Measurements from ENCODE around the gene COMP. TPM values are rescaled to one million over a fixed set of nuclear protein-coding genes. Genes with fewer than 3 reads are reported as not detected.

Gene COMP
- total RNA-seq, 1 experiment from 2014 or later = 0.04 TPM

DNA sequence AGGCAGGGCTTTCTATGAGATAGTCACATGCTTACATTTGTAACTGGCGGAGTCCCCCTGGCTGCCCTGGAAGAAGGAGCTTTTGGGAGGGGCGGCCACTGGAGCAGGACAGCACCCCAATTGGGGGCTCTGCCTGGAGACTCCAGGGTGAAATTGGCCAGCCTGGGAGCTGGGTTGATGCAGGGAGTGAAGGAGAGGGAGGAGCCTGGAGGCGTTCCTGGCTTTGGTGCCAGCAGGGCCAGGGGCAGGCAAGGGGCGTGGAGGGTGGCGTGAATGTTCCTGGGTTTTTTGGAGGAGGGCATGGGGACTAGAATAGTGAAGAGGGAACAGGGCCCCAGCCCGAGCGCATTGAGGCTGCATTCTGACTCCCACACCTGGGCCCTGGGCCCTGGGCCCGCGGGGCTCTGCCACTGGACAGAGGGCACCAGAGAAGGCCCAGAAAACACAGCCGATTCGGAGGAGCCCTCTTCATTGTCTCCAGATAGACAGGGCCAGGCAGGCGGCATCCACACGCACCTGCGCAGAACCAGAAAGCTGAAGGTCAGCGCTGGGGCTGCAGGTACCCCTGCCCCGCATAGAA, 29.5 kb downstream of the COMP start:
- BruUV-seq (replicated peaks) = no TSS peak
- H2AFZ ChIP-seq (ENCODE audit: low read length) = no peak overlapping the region
- H3K79me2 ChIP-seq (ENCODE audit: low read length) = no peaks in the 10 kb centered on the region
- H3K9me2 ChIP-seq (replicated peaks; ENCODE audit: low read length) = no peaks in the 10 kb centered on the region
- H3K4me2 ChIP-seq (ENCODE audit: low read length) = peak overlapping the region; percentile 73
- H3K27ac ChIP-seq (ENCODE audit: low read length) = no peak overlapping the region
- no peaks in the 10 kb centered on the region for H3K9me3 ChIP-seq (ENCODE audit: low read length)
- H3K9ac ChIP-seq (ENCODE audit: low read length) = no peak overlapping the region
- H4K20me1 ChIP-seq (ENCODE audit: low read length) = no peaks in the 10 kb centered on the region
- peaks cover 4% of the 10 kb centered on the region for H3F3A ChIP-seq (ENCODE audit: low read length, unreplicated experiment)
- ChIA-PET POLR2A (ENCODE audit: unreplicated experiment) (no interaction called here), CTCF (no interaction called here)
- DNase-seq = no peak
- H3K36me3 ChIP-seq (ENCODE audit: low read depth, low read length) = no peaks in the 10 kb centered on the region
- intact Hi-C loops (cut with micrococcal nuclease) = no loop called here
- peaks cover 40% of the 10 kb centered on the region for H3K4me1 ChIP-seq (ENCODE audit: insufficient read depth, low read length)
- TF ChIP-seq EZH2 (IDR thresholded peaks at IDR 0.05; ENCODE audit: low read length, unreplicated experiment) = no peak
- TF ChIP-seq, protein P1, sequence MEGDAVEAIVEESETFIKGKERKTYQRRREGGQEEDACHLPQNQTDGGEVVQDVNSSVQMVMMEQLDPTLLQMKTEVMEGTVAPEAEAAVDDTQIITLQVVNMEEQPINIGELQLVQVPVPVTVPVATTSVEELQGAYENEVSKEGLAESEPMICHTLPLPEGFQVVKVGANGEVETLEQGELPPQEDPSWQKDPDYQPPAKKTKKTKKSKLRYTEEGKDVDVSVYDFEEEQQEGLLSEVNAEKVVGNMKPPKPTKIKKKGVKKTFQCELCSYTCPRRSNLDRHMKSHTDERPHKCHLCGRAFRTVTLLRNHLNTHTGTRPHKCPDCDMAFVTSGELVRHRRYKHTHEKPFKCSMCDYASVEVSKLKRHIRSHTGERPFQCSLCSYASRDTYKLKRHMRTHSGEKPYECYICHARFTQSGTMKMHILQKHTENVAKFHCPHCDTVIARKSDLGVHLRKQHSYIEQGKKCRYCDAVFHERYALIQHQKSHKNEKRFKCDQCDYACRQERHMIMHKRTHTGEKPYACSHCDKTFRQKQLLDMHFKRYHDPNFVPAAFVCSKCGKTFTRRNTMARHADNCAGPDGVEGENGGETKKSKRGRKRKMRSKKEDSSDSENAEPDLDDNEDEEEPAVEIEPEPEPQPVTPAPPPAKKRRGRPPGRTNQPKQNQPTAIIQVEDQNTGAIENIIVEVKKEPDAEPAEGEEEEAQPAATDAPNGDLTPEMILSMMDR (conservative IDR thresholded peaks at IDR 0.05; ENCODE audit: low read depth, low read length) = no peak
- TF ChIP-seq EZH2phosphoT487 (IDR thresholded peaks at IDR 0.05; ENCODE audit: borderline replicate concordance, low read length) = no peak
- no peak for ATAC-seq
- H3K4me3 ChIP-seq (ENCODE audit: low read length) = peak overlapping the region; percentile 41; the same call in 1 of the 2 replicates
- no peaks in the 10 kb centered on the region for H3K27me3 ChIP-seq (ENCODE audit: low read length)

DNA sequence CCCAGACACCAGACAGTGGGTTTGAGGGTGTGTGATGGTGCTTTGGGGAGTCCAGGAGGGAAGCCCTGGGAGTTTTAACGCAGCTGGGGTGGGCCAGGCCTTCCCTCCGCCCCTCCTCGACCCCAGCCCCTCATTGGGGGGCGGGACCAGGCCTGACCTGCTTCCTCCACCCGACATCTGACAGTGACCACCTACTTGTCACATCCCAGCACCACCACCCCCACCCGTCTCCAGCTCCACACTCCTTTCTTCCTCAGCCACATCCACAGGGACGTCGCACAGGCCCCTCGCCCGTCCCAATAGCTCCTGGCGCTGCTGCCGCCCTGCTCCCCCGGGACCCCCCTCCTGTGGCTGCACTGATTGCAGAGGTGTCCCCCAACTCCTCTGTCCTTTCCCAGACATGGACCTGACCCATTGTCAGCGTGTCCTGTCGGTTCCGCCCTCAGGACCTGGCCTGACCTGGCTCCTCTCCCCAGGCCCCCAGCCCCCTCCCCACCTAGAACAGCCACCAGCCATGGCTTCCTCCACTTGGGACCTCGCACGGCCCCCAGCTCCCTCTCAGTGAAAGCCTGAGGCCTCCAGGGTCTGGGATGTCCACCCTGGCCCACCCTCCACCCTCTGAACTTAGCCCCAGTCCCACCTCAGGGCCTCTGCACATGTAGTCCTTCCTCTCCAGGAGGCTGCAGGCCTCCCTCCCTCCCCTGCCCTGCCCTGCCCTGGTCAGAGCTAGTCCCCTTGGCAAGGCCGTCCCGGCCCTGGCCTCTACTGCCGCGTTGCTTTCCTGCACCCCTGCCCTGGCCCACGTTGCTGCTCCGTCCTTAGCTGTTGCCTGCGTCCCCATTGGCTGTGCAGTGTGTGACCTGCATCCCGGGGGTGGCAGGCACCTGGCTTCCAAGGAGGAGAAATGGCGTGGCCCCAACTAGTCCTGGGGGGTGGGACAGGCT, 30.4 kb downstream of the COMP start:
- H3K9ac ChIP-seq (ENCODE audit: low read length) = no peak overlapping the region
- ChIA-PET POLR2A (ENCODE audit: unreplicated experiment) (no interaction called here), CTCF (no interaction called here)
- H3K9me2 ChIP-seq (replicated peaks; ENCODE audit: low read length) = no peaks in the 10 kb centered on the region
- no peak overlapping the region for H3K4me3 ChIP-seq (ENCODE audit: low read length)
- no peak overlapping the region for H2AFZ ChIP-seq (ENCODE audit: low read length)
- no peaks in the 10 kb centered on the region for H3K79me2 ChIP-seq (ENCODE audit: low read length)
- H4K20me1 ChIP-seq (ENCODE audit: low read length) = no peaks in the 10 kb centered on the region
- ATAC-seq (no peak), DNase-seq (no peak)
- TF ChIP-seq, protein P1 (conservative IDR thresholded peaks at IDR 0.05; ENCODE audit: low read depth, low read length) = no peak
- TF ChIP-seq EZH2 (IDR thresholded peaks at IDR 0.05; ENCODE audit: low read length, unreplicated experiment) = no peak
- no peak for TF ChIP-seq EZH2phosphoT487 (IDR thresholded peaks at IDR 0.05; ENCODE audit: borderline replicate concordance, low read length)
- peaks cover 40% of the 10 kb centered on the region for H3K4me1 ChIP-seq (ENCODE audit: insufficient read depth, low read length)
- H3K9me3 ChIP-seq (ENCODE audit: low read length) = no peaks in the 10 kb centered on the region
- H3F3A ChIP-seq (ENCODE audit: low read length, unreplicated experiment) = peaks cover 4% of the 10 kb centered on the region
- BruUV-seq (replicated peaks) = no TSS peak
- intact Hi-C loops (cut with micrococcal nuclease) = no loop called here
- H3K4me2 ChIP-seq (ENCODE audit: low read length) = no peak overlapping the region
- H3K27ac ChIP-seq (ENCODE audit: low read length) = no peak overlapping the region
- H3K27me3 ChIP-seq (ENCODE audit: low read length) = no peaks in the 10 kb centered on the region
- no peaks in the 10 kb centered on the region for H3K36me3 ChIP-seq (ENCODE audit: low read depth, low read length)

- no TSS peak for BruUV-seq (replicated peaks)
- Histone ChIP-seq H3K27me3 (ENCODE audit: low read length) (no peaks in the 10 kb centered on the region), H3K4me3 (ENCODE audit: low read length) (no peak overlapping the region), H3K36me3 (ENCODE audit: low read depth, low read length) (no peaks in the 10 kb centered on the region), H3K4me2 (ENCODE audit: low read length) (no peak overlapping the region), H3K27ac (ENCODE audit: low read length) (no peak overlapping the region), H3K9ac (ENCODE audit: low read length) (no peak overlapping the region), H3K9me2 (replicated peaks; ENCODE audit: low read length) (no peaks in the 10 kb centered on the region), H3K9me3 (ENCODE audit: low read length) (no peaks in the 10 kb centered on the region), H3K4me1 (ENCODE audit: insufficient read depth, low read length) (peaks cover 36% of the 10 kb centered on the region), H3F3A (ENCODE audit: low read length, unreplicated experiment) (peaks cover 4% of the 10 kb centered on the region), H3K79me2 (ENCODE audit: low read length) (no peaks in the 10 kb centered on the region), H4K20me1 (ENCODE audit: low read length) (no peaks in the 10 kb centered on the region), H2AFZ (ENCODE audit: low read length) (no peak overlapping the region)
- CTCF ChIA-PET = no interaction called here
- DNase-seq = no peak
- intact Hi-C loops (cut with micrococcal nuclease) = no loop called here
- TF ChIP-seq EZH2phosphoT487 (IDR thresholded peaks at IDR 0.05; ENCODE audit: borderline replicate concordance, low read length) (no peak), EZH2 (IDR thresholded peaks at IDR 0.05; ENCODE audit: low read length, unreplicated experiment) (no peak)
- TF ChIP-seq, protein P1 (conservative IDR thresholded peaks at IDR 0.05; ENCODE audit: low read depth, low read length) = no peak
- POLR2A ChIA-PET (ENCODE audit: unreplicated experiment) = no interaction called here
- no peak for ATAC-seq
Measured at GRCh38 chr19:18759995-18760426, 31.1 kb downstream of the COMP start.
